Osteocyte (in vitro differentiated cells): ENCODE results near the gene FAM227B. TPM values are rescaled to one million over a fixed set of nuclear protein-coding genes. Genes with fewer than 3 reads are reported as not detected.

ENCODE experiments used
- DNase-seq: peaks from one replicate; pipeline ENCODE4 v3.0.0; 2021; ENCODE audit warnings: mixed read lengths; ENCODE audit not compliant: unreplicated experiment; ENCODE audit errors: extremely low spot score
- H3K27ac Mint-ChIP-seq: one replicate; pipeline ENCODE4 v1.8.0; 2021; ENCODE audit warnings: mild to moderate bottlenecking, mixed read lengths; ENCODE audit not compliant: unreplicated experiment
- H3K27me3 Mint-ChIP-seq: one replicate; pipeline ENCODE4 v1.8.0; 2021; ENCODE audit warnings: mixed read lengths; ENCODE audit not compliant: unreplicated experiment
- H3K36me3 Mint-ChIP-seq: one replicate; pipeline ENCODE4 v1.8.0; 2021; ENCODE audit warnings: mixed read lengths; ENCODE audit not compliant: unreplicated experiment
- H3K4me1 Mint-ChIP-seq: one replicate; pipeline ENCODE4 v1.8.0; 2021; ENCODE audit warnings: mixed read lengths; ENCODE audit not compliant: unreplicated experiment
- H3K4me3 Mint-ChIP-seq: one replicate; pipeline ENCODE4 v1.8.0; 2021; ENCODE audit warnings: mild to moderate bottlenecking, moderate library complexity, mixed read lengths; ENCODE audit not compliant: unreplicated experiment
- H3K9me3 Mint-ChIP-seq: one replicate; pipeline ENCODE4 v1.8.0; 2021; ENCODE audit warnings: mixed read lengths; ENCODE audit not compliant: unreplicated experiment
- CTCF ChIP-seq: fragments of 200-600 bp; sonication (generic); IDR thresholded peaks from 2 replicates; pipeline ENCODE4 v1.5.0; 2021; ENCODE audit warnings: antibody characterized with exemption, mild to moderate bottlenecking, moderate library complexity
- total RNA-seq: library from RNA; stranded (reverse); gene quantifications from 2 replicates; pipeline ENCODE4 v1.2.1, GENCODE V29; 2021

Gene FAM227B
- total RNA-seq, 1 donor from 2014 or later, result 3.0 TPM

GRCh38 chr15:49380912-49381311 lies 239.7 kb downstream of the FAM227B start:
- TF ChIP-seq CTCF, result no peak
- Mint-ChIP-seq H3K9me3 (no peaks in the 10 kb centered on the region), H3K4me3 (no peak overlapping the region), H3K27ac (no peak overlapping the region), H3K36me3 (no peaks in the 10 kb centered on the region), H3K4me1 (peaks cover 4% of the 10 kb centered on the region), H3K27me3 (peaks cover 23% of the 10 kb centered on the region)
- no peak for DNase-seq

GRCh38 chr15:49379996-49380395 lies 240.6 kb downstream of the FAM227B start:
- no peak overlapping the region for H3K4me3 Mint-ChIP-seq
- H3K36me3 Mint-ChIP-seq, result no peaks in the 10 kb centered on the region
- peaks cover 23% of the 10 kb centered on the region for H3K27me3 Mint-ChIP-seq
- DNase-seq, result no peak
- H3K9me3 Mint-ChIP-seq, result no peaks in the 10 kb centered on the region
- no peak for TF ChIP-seq CTCF
- H3K27ac Mint-ChIP-seq, result no peak overlapping the region
- H3K4me1 Mint-ChIP-seq, result peaks cover 4% of the 10 kb centered on the region

DNA sequence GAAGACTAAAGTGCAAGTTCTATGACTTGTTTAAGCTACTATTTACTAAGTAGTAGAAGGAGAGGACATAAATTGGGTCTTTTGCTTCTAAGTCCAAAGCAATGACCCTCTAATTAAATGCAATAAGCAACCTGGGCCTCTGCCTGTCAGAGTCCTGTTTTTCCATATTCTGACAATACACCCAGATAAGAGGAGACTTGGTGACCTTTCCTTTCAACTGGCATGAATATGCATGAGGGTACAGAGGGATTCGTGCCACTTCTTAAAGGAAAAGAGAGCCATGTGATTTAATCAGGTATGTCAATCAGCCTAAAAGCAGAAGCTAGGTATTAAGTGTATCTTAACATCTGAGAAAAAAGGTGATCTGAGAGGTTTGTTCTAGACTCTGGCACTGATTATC lies 248.3 kb downstream of the FAM227B start:
- Mint-ChIP-seq H3K36me3 (no peaks in the 10 kb centered on the region), H3K9me3 (no peaks in the 10 kb centered on the region), H3K27ac (no peak overlapping the region), H3K4me1 (no peaks in the 10 kb centered on the region), H3K4me3 (no peak overlapping the region), H3K27me3 (peaks cover 6% of the 10 kb centered on the region)
- no peak for TF ChIP-seq CTCF
- DNase-seq, result no peak

- H3K9me3 Mint-ChIP-seq, result no peaks in the 10 kb centered on the region
- H3K36me3 Mint-ChIP-seq, result no peaks in the 10 kb centered on the region
- no peaks in the 10 kb centered on the region for H3K4me1 Mint-ChIP-seq
- DNase-seq, result no peak
- H3K4me3 Mint-ChIP-seq, result no peak overlapping the region
- TF ChIP-seq CTCF, result peak; percentile 39
- no peak overlapping the region for H3K27ac Mint-ChIP-seq
- H3K27me3 Mint-ChIP-seq, result no peaks in the 10 kb centered on the region
Measured at GRCh38 chr15:49370782-49371181, 249.8 kb downstream of the FAM227B start.

DNA sequence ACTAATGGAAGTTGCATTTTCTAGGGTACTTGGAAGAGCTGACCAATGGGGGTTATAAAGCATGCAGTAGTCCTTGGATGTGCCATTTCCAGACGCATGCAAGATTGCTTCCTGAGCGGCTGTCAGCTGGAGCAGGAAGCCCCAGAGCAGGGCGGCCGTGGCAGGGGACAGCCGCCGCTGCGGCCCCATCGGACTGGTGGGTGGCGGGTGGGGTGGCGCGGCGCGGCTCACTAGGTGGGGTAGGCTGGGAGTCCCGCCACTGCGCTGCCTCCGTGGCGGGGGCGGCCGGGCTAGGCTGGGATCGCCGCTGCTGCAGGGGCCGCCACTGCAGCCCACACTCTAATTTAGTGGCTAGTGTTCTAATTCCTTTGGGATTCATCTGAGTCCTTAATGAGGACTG lies 254.1 kb downstream of the FAM227B start:
- H3K27ac Mint-ChIP-seq, result no peak overlapping the region
- H3K9me3 Mint-ChIP-seq, result peaks cover 4% of the 10 kb centered on the region
- H3K4me1 Mint-ChIP-seq, result no peaks in the 10 kb centered on the region
- peaks cover 3% of the 10 kb centered on the region for H3K27me3 Mint-ChIP-seq
- DNase-seq, result no peak
- no peaks in the 10 kb centered on the region for H3K36me3 Mint-ChIP-seq
- no peak for TF ChIP-seq CTCF
- H3K4me3 Mint-ChIP-seq, result no peak overlapping the region
